ENCODE data around the gene CBY2. TPM values are rescaled to one million over a fixed set of nuclear protein-coding genes. Genes with fewer than 3 reads are reported as not detected.
"Not testable (repeated sequence)": the region's sequence is repeated elsewhere in the genome, so short reads cannot be mapped to it uniquely, and the experiment has no call there.

CBY2 gene
- total RNA-seq, 4 donors from 2014 or later, result not detected

- Histone ChIP-seq H3K9me3 (peaks cover 0 to 8% (median 0%) of the 10 kb centered on the region in 3 donors), H3K4me1 (no peaks in the 10 kb centered on the region), H3K4me3 (no peak overlapping the region), H3K27me3 (no peaks in the 10 kb centered on the region), H3K36me3 (no peaks in the 10 kb centered on the region), H3K27ac (no peak overlapping the region)
- WGBS, 2 donors (ENCODE audit: low coverage in 1 of 2), result 17 to 20% methylated on average over 1 of the region's 1 CpG
- ATAC-seq, result no peak
- no peak for TF ChIP-seq POLR2A (IDR thresholded peaks at IDR 0.05)
- TF ChIP-seq EP300 (IDR thresholded peaks at IDR 0.05), result no peak
- no peak for TF ChIP-seq CTCF (IDR thresholded peaks at IDR 0.05)
- no peak for TF ChIP-seq POLR2AphosphoS5 (IDR thresholded peaks at IDR 0.05)
These were observed 40.0 kb upstream of the CBY2 start for GRCh38 chr13:45662162-45662561.

- not testable (repeated sequence) for H3K36me3 ChIP-seq, ATAC-seq, H3K9me3 ChIP-seq, H3K4me3 ChIP-seq, H3K27me3 ChIP-seq, H3K4me1 ChIP-seq, H3K27ac ChIP-seq
- WGBS, 2 donors (ENCODE audit: low coverage in 1 of 2), result 92% methylated on average over 1 of the region's 1 CpG; no CpG with 5 or more reads in 1 of the 2 donors
These were observed 39.2 kb upstream of the CBY2 start for GRCh38 chr13:45662903-45663302.

GRCh38 chr13:45669626-45670025, 32.5 kb upstream of the CBY2 start:
- 40% methylated on average over 1 of the region's 14 CpGs; no CpG with 5 or more reads in 1 of the 2 donors for WGBS, 2 donors (ENCODE audit: low coverage in 1 of 2)
- not testable (repeated sequence) for H3K9me3 ChIP-seq, H3K27ac ChIP-seq, H3K4me3 ChIP-seq, ATAC-seq, H3K36me3 ChIP-seq, H3K27me3 ChIP-seq, H3K4me1 ChIP-seq

- Histone ChIP-seq H3K4me3 (no peak overlapping the region), H3K36me3 (no peaks in the 10 kb centered on the region), H3K27me3 (peaks cover 4% of the 10 kb centered on the region), H3K4me1 (no peaks in the 10 kb centered on the region), H3K9me3 (no peaks in the 10 kb centered on the region), H3K27ac (no peak overlapping the region)
- no peak for ATAC-seq
- TF ChIP-seq POLR2A (IDR thresholded peaks at IDR 0.05) (no peak), CTCF (IDR thresholded peaks at IDR 0.05) (no peak), POLR2AphosphoS5 (IDR thresholded peaks at IDR 0.05) (no peak), EP300 (IDR thresholded peaks at IDR 0.05) (no peak)
- WGBS, 2 donors (ENCODE audit: low coverage in 1 of 2), result 87 to 88% methylated on average over 4 of the region's 5 CpGs
These were observed 31.8 kb upstream of the CBY2 start for GRCh38 chr13:45670189-45670885.

- H3K36me3 ChIP-seq, result no peaks in the 10 kb centered on the region
- no peak for TF ChIP-seq EP300 (IDR thresholded peaks at IDR 0.05)
- TF ChIP-seq POLR2A (IDR thresholded peaks at IDR 0.05), result no peak
- WGBS, 2 donors (ENCODE audit: low coverage in 1 of 2), result 10 to 39% methylated on average over 1 of the region's 1 CpG
- H3K27ac ChIP-seq, result no peak overlapping the region
- no peaks in the 10 kb centered on the region for H3K4me1 ChIP-seq
- no peak for ATAC-seq
- no peak overlapping the region for H3K4me3 ChIP-seq
- H3K27me3 ChIP-seq, result peaks cover 17% of the 10 kb centered on the region
- H3K9me3 ChIP-seq, result no peaks in the 10 kb centered on the region
These were observed 27.2 kb upstream of the CBY2 start for GRCh38 chr13:45674908-45675307.

GRCh38 chr13:45678282-45678681, 23.8 kb upstream of the CBY2 start:
- Histone ChIP-seq H3K27me3 (peaks cover 21% of the 10 kb centered on the region), H3K4me1 (no peaks in the 10 kb centered on the region), H3K36me3 (no peaks in the 10 kb centered on the region), H3K4me3 (no peak overlapping the region), H3K27ac (no peak overlapping the region), H3K9me3 (no peaks in the 10 kb centered on the region)
- no peak for TF ChIP-seq POLR2A (IDR thresholded peaks at IDR 0.05)
- TF ChIP-seq CTCF (IDR thresholded peaks at IDR 0.05), result no peak
- TF ChIP-seq EP300 (IDR thresholded peaks at IDR 0.05), result no peak
- no peak for TF ChIP-seq POLR2AphosphoS5 (IDR thresholded peaks at IDR 0.05)
- no peak for ATAC-seq

Measured in gastroesophageal sphincter (tissue), 4 donors.